ES-I3 (cell line): ENCODE results near the gene DOLK.
A peak's percentile ranks its signal among the peaks of the same experiment; 100 is the strongest.

ENCODE experiments used
- H3K36me3 ChIP-seq: 2 replicates; pipeline ENCODE4 v1.6.1; 2013; ENCODE audit warnings: mild to moderate bottlenecking, low read length, control low read depth, moderate library complexity; ENCODE audit not compliant: insufficient read depth
- H3K4me1 ChIP-seq: 2 replicates; pipeline ENCODE4 v1.6.1; 2013; ENCODE audit warnings: mild to moderate bottlenecking, control low read depth, low read length; ENCODE audit not compliant: insufficient read depth
- H3K9ac ChIP-seq: 2 replicates; pipeline ENCODE4 v1.6.1; 2013; ENCODE audit warnings: low read depth, mild to moderate bottlenecking, low read length, moderate library complexity
- H3K9me3 ChIP-seq: 2 replicates; pipeline ENCODE4 v1.6.1; 2013; ENCODE audit warnings: mild to moderate bottlenecking, low read length, moderate library complexity; ENCODE audit not compliant: control insufficient read depth, insufficient read depth

The DOLK gene

DNA sequence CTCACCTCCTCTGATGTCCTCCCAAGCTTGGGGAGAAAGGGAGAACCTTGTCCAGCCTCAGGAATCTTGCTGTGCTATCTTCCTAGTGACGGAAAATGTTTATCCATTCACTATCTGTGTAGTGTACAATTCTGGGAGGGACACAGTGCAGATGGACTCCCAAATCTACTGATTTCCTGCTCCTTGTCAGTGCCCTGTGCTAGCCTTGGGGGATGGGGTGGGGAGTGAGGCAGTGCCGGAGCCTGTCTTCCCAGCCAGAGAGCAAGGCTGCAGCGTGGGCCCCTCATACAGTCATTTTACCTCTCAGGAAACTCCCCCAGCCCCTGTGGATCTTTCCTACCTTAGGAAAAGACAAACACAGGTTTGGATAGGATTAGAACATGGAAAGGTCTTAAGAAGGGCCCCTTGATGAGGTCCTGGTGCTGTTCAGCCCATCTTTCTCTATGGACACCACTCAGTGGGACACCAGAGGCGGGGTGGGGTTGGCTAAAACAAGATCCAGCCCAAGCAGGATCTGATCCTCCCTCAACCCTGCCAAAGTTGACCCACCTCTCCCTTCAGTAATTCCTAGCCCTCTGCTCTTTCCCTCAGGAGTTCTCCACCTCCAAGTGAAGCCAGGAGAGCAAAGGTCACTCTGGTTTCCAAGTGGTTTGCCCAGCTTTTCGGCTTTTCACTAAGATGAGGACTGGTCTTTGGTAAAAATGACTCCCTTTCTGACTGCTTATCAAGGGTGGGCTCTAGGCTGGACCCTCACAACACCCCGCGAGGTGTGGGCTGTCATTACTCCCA lies 3.4 kb downstream of the DOLK start:
- no peaks in the 10 kb centered on the region; the same call in 1 of the 2 replicates for H3K36me3 ChIP-seq
- H3K9ac ChIP-seq = no peak overlapping the region
- no peaks in the 10 kb centered on the region; the same call in 1 of the 2 replicates for H3K4me1 ChIP-seq
- H3K9me3 ChIP-seq = no peaks in the 10 kb centered on the region

DNA sequence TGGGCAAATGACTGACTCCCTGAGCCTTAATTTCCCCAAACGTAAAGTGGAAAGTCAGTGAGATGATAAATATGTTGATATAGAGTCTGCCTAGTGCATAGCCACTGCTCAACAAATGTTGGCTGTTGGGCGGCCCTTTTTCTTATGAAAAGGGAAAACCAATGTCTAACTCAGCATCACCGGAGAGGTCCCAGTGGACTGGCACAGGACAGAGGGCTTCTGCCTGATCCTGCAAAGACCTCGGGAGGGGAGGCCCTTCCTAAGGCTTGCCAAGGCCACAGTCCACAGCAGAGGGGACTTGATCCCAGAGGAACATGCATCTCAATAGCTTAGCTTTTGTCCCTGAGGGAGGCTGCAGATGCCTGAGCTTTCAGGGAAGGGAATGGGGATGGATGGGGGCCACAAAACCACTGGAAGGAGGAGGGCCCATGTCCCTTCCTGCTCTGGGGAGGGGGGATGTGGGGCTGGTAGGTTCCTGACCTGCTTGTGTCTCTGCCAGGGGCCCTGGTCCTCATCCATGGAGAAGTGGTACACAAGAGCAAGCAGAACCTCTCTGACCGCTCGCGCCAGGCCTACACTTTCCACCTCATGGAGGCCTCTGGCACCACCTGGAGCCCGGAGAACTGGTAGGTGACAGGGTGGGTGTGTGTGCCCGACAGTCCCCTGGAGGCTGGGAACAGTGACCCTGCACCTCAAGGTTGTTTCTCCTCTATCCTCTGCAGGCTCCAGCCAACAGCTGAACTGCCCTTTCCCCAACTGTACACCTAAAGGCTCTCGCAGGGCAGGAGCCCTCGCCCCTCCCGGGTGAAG lies 6.3 kb downstream of the DOLK start:
- Histone ChIP-seq H3K36me3 (no peaks in the 10 kb centered on the region; the same call in 1 of the 2 replicates), H3K4me1 (no peaks in the 10 kb centered on the region; the same call in 1 of the 2 replicates), H3K9me3 (no peaks in the 10 kb centered on the region), H3K9ac (no peak overlapping the region)

DNA sequence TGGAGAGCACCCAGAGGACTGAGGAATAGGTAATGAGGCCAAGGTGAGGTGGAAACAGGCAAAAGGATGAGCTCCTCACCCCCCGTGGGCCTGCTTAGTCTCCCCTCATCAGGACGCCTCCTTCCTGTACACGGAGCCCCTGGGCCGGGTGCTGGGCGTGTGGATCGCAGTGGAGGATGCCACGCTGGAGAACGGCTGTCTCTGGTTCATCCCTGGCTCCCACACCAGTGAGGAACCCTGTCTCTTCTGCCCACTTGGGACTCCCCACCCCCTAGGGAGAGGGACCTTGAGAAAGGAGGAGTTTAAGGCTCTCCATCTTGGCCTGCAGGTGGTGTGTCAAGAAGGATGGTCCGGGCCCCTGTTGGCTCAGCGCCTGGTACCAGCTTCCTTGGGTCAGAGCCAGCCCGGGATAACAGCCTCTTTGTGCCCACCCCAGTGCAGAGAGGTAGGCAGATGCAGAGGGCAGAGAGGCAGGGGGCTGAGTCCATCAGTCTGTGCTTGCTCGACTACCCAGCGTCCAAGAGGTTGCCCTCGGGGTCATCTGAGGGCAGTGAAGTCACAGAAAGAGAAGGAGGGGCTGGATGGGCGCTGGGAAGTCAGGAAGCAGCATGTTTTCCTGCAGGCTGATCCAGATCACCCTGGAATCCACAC lies 7.0 kb downstream of the DOLK start:
- Histone ChIP-seq H3K4me1 (no peaks in the 10 kb centered on the region; the same call in 1 of the 2 replicates), H3K36me3 (no peaks in the 10 kb centered on the region; the same call in 1 of the 2 replicates), H3K9me3 (no peaks in the 10 kb centered on the region), H3K9ac (no peak overlapping the region)

DNA sequence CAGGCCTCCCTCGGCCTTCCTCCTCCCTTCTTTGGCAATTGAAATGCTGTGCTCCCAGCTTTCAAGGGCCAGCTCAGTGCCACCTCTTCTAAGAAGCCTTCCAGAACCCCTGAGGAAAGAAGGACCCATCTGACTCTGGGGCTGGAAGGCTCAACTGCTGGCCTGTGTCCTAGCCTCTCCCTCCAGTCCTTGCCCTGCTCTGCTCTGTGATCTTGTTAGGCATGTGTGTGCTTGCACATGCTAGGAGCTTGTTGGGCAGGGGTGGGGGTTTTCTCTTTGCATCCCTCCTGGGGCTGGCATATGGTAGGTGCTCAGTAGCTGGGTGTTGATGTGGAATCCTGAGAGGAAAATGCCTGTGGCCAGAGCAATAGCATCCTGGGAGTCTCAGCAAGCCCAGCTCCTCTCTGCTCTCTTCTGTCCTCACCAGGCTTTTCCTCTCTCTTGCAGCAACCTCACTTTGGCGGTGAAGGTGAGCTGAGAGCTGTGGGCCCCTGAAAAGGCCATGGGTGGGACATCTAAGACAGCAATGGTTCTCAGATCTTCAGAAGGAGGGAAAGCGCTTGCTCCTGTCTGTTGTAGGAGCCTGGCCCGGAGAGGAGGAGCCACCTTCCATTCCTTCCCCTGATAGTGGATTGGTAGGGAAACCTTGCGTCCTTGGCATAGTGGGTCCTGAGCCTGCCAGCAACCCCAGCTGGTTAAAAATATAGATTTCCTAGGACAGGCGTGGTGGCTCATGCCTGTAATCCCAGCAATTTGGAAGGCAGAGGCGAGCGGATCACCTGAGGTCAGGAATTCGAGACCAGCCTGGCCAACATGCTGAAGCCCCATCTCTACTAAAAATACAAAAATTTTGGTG lies 9.9 kb downstream of the DOLK start:
- H3K9ac ChIP-seq = no peak overlapping the region
- H3K9me3 ChIP-seq = no peaks in the 10 kb centered on the region
- H3K4me1 ChIP-seq = no peaks in the 10 kb centered on the region; the same call in 1 of the 2 replicates
- no peaks in the 10 kb centered on the region; the same call in 1 of the 2 replicates for H3K36me3 ChIP-seq

DNA sequence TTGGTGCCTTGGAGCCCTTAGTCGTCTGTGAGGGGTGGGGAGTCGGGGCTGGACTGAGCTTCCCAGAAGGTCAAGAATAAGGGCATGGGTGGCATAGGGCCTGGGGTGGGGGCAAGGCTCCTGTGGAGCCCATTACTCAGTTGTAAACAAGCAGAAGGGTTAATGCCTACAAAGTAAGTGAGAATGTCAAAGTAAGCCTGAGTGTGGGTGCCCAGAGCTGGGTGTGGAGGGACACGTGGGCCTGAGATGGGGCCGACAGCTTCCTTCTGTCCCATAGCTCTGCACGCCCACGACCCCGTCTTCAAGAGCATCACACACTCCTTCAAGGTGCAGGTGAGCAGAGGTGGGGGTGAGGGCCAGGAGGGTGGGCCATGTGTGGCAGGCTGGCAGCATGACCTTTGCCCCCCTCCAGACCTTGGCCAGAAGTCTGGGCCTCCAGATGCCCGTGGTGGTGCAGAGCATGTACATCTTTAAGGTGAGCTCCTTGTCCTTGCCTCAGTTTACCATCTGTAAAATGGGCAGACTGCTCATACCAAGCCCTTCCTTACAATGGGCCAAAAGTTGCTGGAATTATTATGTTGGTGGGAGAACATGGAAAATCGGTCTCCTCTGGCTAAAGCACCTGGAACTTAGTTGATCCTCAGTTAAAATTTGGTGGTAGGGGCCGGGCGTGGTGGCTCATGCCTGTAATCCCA lies 11.1 kb downstream of the DOLK start:
- no peaks in the 10 kb centered on the region; the same call in 1 of the 2 replicates for H3K4me1 ChIP-seq
- H3K9ac ChIP-seq = no peak overlapping the region
- no peaks in the 10 kb centered on the region; the same call in 1 of the 2 replicates for H3K36me3 ChIP-seq
- no peaks in the 10 kb centered on the region for H3K9me3 ChIP-seq

DNA sequence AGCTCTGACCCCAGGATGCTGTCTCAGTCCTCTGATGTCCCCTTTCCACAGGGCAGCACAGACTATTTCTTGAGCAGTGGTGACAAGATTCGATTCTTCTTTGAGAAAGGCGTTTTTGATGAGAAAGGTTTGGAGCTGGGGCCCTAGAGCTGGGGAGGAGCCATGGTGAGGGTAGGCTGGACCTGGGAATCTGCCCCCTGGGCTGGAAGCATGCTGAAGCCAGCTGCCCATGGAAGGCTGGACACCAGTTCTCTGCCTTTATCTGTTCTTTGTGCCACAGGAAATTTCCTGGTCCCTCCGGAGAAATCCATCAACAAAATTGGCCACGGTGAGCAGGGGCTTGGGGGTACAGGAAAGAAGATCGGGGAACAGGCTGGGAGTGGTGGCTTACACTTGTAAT lies 13.7 kb downstream of the DOLK start:
- H3K36me3 ChIP-seq = no peaks in the 10 kb centered on the region
- no peaks in the 10 kb centered on the region for H3K4me1 ChIP-seq
- H3K9me3 ChIP-seq = no peaks in the 10 kb centered on the region
- H3K9ac ChIP-seq = no peak overlapping the region

DNA sequence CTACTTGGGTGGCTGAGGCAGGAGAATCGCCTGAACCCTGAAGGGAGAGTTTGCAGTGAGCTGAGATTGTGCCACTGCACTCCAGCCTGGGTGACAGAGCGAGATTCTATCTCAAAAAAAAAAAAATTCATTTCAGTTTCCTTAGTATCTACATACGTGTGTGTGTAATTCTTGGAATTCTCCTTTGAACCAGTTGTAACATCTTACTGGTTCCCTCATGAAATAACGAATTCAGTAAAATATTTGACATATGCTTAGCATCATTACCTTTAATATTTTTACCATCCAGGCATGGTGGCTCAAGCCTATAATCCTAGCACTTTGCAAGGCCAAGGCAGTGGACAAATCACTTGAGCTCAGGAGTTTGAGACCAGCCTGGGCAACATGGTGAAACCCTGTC lies 17.8 kb downstream of the DOLK start:
- no peaks in the 10 kb centered on the region for H3K36me3 ChIP-seq

DNA sequence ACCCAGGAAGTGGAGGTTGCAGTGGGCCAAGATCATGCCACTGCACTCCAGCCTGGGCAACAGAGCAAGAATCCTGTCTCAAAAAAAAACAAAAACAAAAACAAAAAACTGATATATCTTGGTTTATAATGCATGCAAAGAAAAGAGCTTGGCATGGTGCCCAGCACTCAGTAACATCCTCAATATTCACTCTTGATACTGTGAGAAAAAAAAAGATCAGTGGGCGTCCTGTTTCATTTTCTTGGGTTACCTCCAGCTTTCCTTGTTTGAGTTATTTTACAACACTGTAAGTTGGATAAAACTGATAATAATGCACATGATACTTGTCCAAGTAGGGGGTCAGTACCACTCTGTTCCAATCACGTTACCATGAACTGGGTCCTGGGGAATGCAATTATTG lies 18.8 kb downstream of the DOLK start:
- Histone ChIP-seq H3K9me3 (no peaks in the 10 kb centered on the region), H3K4me1 (peaks cover 4% of the 10 kb centered on the region; the same call in 1 of the 2 replicates), H3K36me3 (no peaks in the 10 kb centered on the region), H3K9ac (no peak overlapping the region)

More for the DNA sequence above, 17.8 kb downstream of the DOLK start:
- no peak overlapping the region for H3K9ac ChIP-seq
- H3K4me1 ChIP-seq = peaks cover 4% of the 10 kb centered on the region; the same call in 1 of the 2 replicates
- no peaks in the 10 kb centered on the region for H3K9me3 ChIP-seq

DNA sequence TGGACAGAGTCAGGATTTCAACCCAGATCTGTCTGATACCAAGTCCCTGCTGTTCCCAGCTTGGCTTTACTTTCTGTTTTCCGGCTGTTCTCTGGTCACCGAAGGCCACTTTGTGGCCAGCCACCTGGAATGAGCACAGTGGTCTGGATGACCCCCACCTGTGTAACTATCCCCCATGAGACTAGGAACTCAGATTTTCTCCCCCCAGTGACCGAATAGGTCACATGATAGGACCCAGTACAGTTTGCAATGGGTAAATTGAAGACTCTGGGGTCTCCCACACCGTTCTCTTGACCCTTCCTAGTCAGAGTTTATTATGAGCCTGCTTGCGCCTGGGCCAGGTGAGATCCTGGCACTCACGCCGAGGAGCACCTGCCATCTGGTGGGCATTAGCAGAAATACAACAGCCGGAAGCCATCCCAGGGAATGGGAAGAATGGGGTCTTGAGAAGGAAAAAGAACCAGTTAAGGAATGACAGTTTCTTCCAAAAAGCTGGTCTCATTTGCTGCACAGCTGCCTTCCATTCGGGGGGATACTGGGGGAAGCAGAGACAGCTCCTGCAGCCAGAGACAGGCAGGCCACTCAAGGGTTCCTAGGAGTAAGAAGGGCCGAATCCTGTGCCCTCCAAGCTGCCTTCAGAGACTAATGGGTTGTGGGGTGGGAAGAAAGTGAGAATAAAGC lies 19.5 kb downstream of the DOLK start:
- H3K9ac ChIP-seq = no peak overlapping the region
- H3K4me1 ChIP-seq = peaks cover 4% of the 10 kb centered on the region; the same call in 1 of the 2 replicates
- no peaks in the 10 kb centered on the region for H3K9me3 ChIP-seq

DNA sequence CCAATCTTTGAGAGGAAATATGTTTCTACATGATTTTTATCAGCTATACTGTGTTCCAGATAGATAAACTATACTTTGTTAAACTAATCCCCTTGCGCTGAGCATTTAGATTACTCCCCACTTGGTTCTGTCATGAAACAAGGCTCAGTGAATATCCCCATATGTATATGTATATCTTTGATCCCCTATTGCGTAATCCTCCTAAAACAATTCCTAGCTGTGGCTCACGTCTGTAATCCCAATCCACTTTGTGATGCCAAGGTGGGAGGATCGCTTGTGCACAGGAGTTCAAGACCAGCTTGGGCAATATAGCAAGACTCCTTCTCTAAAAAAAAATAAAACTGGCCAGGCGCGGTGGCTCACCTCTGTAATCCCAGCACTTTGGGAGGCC lies 23.9 kb downstream of the DOLK start:
- Histone ChIP-seq H3K9me3 (no peaks in the 10 kb centered on the region), H3K9ac (no peak overlapping the region), H3K4me1 (peaks cover 22% of the 10 kb centered on the region; the same call in 1 of the 2 replicates), H3K36me3 (0 out of 2 replicates have a peak, but pooled peaks cover 3% of the 10 kb centered on the region)

More for the DNA sequence above, 19.5 kb downstream of the DOLK start:
- no peaks in the 10 kb centered on the region for H3K36me3 ChIP-seq

DNA sequence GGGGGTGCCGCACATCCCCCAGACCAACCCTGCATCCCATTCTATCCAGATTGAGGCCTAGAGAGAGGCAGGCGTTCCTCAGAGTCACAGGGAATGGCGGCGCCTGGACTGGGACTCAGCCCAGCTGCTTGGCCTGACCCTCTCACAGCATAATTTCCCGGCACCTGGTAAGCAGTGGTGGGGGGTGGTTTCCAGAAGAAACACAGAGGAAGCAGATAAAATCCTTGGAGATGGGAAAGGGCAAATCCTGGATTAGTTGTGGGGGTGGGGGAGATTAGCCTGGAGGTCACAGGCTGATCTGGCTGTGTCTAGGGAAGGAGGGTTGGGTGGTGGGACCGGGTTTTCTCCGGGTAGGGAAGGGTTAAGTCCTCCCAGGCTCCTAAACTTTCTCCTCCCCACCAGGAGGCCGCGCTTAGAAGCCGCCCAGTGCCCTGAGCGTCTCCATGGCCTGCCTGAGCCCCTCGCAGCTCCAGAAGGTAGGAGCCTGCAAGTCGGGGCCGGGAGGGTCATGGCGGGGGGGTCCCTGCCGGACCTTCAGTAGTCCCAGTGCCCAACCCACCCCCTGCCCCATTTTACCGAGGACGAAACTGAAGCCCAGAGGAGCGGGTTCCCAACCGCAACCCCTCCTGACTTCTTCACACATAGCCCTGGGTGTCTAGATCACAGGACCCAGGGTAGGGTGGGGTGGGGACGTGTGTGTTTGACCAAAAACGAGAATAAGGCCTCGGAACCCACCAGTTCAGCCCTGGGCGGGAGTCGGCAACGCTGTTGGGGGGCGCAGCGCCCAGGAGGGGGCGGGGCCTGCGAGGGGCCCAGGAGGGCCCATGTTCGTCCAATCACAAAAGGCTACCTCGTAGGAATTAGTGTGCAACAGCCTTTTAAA lies 25.3 kb downstream of the DOLK start:
- Histone ChIP-seq H3K36me3 (peaks cover 11% of the 10 kb centered on the region; the same call in 1 of the 2 replicates), H3K9ac (peak overlapping the region; percentile 76), H3K4me1 (peaks cover 18% of the 10 kb centered on the region; the same call in 1 of the 2 replicates), H3K9me3 (no peaks in the 10 kb centered on the region)
